DOHH2 (cell line): ENCODE results near the gene VAC14.

Experiments
- H3F3A ChIP-seq: fragments of 200-600 bp; sonication (generic), shearing (Covaris generic); 2 replicates; pipeline ENCODE4 v1.6.0; 2016; ENCODE audit warnings: antibody characterized with exemption, mild to moderate bottlenecking; ENCODE audit not compliant: control insufficient read depth, insufficient read depth
- H3K27ac ChIP-seq: fragments of 200-600 bp; sonication (generic); 2 replicates; pipeline ENCODE4 v1.5.1; 2014; ENCODE audit warnings: low read depth, mild to moderate bottlenecking, low read length, moderate library complexity
- H3K27me3 ChIP-seq: fragments of 200-600 bp; sonication (generic); 2 replicates; pipeline ENCODE4 v1.6.1; 2014; ENCODE audit warnings: mild to moderate bottlenecking, low read length, mixed read lengths; ENCODE audit not compliant: control insufficient read depth
- H3K36me3 ChIP-seq: fragments of 200-600 bp; sonication (generic); 2 replicates; pipeline ENCODE4 v1.6.1; 2014; ENCODE audit warnings: mild to moderate bottlenecking, low read length, moderate library complexity, mixed read lengths; ENCODE audit not compliant: control insufficient read depth
- H3K4me1 ChIP-seq: fragments of 200-600 bp; sonication (generic); 2 replicates; pipeline ENCODE4 v1.6.1; 2014; ENCODE audit warnings: mild to moderate bottlenecking, low read length, mixed read lengths; ENCODE audit not compliant: control insufficient read depth
- H3K4me2 ChIP-seq: fragments of 200-600 bp; sonication (generic); 2 replicates; pipeline ENCODE4 v1.6.0; 2014; ENCODE audit warnings: mild to moderate bottlenecking, low read length, moderate library complexity
- H3K4me3 ChIP-seq: fragments of 200-600 bp; sonication (generic); 2 replicates; pipeline ENCODE4 v1.5.1; 2014; ENCODE audit warnings: mild to moderate bottlenecking, low read length, mixed read lengths
- H3K79me2 ChIP-seq: fragments of 200-600 bp; sonication (generic); 2 replicates; pipeline ENCODE4 v1.6.1; 2014; ENCODE audit warnings: mild to moderate bottlenecking, low read length, mixed read lengths; ENCODE audit not compliant: control insufficient read depth
- H3K9me2 ChIP-seq: fragments of 200-600 bp; sonication (generic); replicated peaks from 2 replicates; pipeline ENCODE4 v1.6.1; 2014; ENCODE audit warnings: mild to moderate bottlenecking, low read length, mixed read lengths; ENCODE audit not compliant: control insufficient read depth
- H3K9me3 ChIP-seq: fragments of 200-600 bp; sonication (generic); 2 replicates; pipeline ENCODE4 v1.6.1; 2014; ENCODE audit warnings: antibody characterized with exemption, low read length, mixed read lengths; ENCODE audit not compliant: control insufficient read depth, insufficient read depth
- H4K20me1 ChIP-seq: fragments of 200-600 bp; sonication (generic); 2 replicates; pipeline ENCODE4 v1.6.0; 2014; ENCODE audit warnings: low read depth, mild to moderate bottlenecking, antibody characterized with exemption, low read length, moderate library complexity; ENCODE audit not compliant: control insufficient read depth, insufficient read depth
- CTCF ChIP-seq: fragments of 200-600 bp; sonication (generic); IDR thresholded peaks from one replicate; pipeline ENCODE4 v1.5.1; 2014; ENCODE audit warnings: antibody characterized with exemption, mild to moderate bottlenecking, low read depth, low read length; ENCODE audit not compliant: poor library complexity, severe bottlenecking
- EZH2phosphoT487 ChIP-seq: fragments of 200-600 bp; sonication (generic); IDR thresholded peaks from 2 replicates; pipeline ENCODE4 v1.6.1; 2017; ENCODE audit warnings: borderline replicate concordance, mild to moderate bottlenecking, antibody characterized with exemption, low read length, moderate library complexity, mixed read lengths

Gene VAC14

DNA sequence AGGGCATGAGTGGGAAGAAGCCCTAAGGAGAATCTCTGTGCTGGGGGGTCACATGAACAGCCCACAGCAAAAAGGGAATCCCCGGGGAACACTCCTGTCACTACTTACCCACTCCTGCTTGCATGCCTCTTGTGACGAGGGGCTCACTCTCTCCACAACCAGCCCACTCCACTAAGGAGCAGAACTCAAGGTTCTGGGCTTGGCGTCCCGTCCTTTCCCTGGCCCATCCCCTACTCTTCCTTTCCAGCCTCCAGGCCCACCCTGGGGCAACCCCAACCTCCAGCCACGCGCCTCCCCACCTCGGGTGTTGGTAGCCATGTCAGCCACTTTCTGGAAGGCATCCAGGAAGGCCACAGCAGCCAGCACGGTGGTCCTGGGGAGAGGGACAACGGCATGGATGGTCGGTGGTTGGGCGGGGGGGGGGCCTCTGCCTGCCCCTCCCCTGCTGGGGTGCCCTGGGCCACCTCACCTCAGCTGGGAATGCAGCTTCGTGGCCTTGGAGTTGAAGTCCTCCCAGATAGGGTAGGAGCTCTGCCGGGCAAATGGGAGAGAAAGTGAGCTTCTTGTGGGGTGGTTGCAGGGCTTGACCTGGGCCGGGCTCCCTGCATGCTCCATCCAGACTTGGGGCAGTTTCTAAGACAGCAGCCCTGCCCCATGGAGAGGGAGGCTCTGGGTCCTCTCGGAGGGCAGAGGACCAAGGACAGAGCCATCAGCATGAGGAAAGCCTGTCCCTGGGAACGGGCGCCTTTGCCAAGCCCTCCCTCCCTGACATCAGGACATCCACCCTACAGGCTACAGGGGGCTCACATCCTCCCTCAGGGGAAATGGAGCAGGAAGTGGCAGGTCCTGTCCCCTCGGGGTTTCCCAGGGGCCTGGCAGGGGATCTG, 120.2 kb downstream of the VAC14 start:
- Histone ChIP-seq H3K27me3 (no peaks in the 10 kb centered on the region), H3F3A (no peaks in the 10 kb centered on the region), H3K9me2 (no peaks in the 10 kb centered on the region), H3K4me2 (no peak overlapping the region), H3K79me2 (no peaks in the 10 kb centered on the region), H3K4me3 (no peak overlapping the region), H3K27ac (no peak overlapping the region), H3K36me3 (no peaks in the 10 kb centered on the region), H4K20me1 (no peaks in the 10 kb centered on the region), H3K9me3 (no peaks in the 10 kb centered on the region), H3K4me1 (no peaks in the 10 kb centered on the region)
- TF ChIP-seq CTCF, result no peak
- TF ChIP-seq EZH2phosphoT487, result no peak

- Histone ChIP-seq H3K4me3 (no peak overlapping the region), H3F3A (no peaks in the 10 kb centered on the region), H3K27ac (no peak overlapping the region), H3K9me2 (no peaks in the 10 kb centered on the region), H3K9me3 (no peaks in the 10 kb centered on the region), H3K4me1 (no peaks in the 10 kb centered on the region), H3K27me3 (no peaks in the 10 kb centered on the region), H3K79me2 (no peaks in the 10 kb centered on the region), H3K4me2 (no peak overlapping the region), H3K36me3 (no peaks in the 10 kb centered on the region), H4K20me1 (no peaks in the 10 kb centered on the region)
- TF ChIP-seq EZH2phosphoT487, result no peak
- TF ChIP-seq CTCF, result no peak
These were observed 121.1 kb downstream of the VAC14 start for GRCh38 chr16:70679671-70680494.

DNA sequence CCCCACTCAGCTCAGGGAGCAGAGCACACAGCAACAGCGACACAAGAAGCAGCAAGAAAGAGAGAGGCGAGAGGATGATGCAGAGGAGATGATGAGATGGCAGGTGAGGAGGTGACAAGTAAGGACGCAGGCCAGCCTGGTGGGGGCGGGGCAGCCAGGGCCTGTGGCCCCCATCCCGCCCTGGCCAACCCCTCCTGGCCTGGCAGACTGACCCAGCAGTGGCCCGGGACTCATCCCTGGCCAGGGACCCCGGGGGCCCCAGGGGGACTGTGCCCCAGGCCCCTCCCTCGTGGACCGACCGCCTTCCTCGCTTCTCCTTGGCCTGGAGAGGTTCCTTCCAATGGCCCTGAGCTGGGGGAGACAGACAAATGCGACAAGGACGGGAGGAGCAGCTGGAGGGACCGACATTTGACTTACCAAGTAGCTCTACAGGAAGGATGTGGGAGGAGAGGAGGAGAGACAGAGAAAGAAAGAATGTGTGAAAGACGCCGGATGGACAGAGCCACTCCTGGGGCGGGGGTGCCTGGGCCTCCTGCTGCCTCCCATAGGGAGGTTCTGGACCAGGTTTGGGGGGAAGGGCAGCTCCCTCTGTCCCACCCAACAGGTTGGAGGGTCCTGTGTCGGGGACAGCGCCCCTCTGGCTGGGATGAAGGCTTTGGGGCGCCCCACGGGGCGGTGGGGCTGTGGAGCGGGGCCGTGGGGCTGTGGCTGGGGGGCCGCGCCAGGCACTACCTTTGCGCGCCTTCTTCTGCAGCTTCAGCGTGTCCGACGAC, 121.9 kb downstream of the VAC14 start:
- H3K4me2 ChIP-seq, result no peak overlapping the region
- no peaks in the 10 kb centered on the region for H3F3A ChIP-seq
- no peaks in the 10 kb centered on the region for H3K9me2 ChIP-seq
- no peaks in the 10 kb centered on the region for H3K36me3 ChIP-seq
- H3K27me3 ChIP-seq, result no peaks in the 10 kb centered on the region
- TF ChIP-seq CTCF (no peak), EZH2phosphoT487 (no peak)
- H3K27ac ChIP-seq, result no peak overlapping the region
- no peaks in the 10 kb centered on the region for H4K20me1 ChIP-seq
- H3K79me2 ChIP-seq, result no peaks in the 10 kb centered on the region
- H3K9me3 ChIP-seq, result no peaks in the 10 kb centered on the region
- no peaks in the 10 kb centered on the region for H3K4me1 ChIP-seq
- no peak overlapping the region for H3K4me3 ChIP-seq
